Neural cell (in vitro differentiated cells): Measurements from ENCODE around the gene GPR3. TPM values are rescaled to one million over a fixed set of nuclear protein-coding genes. Genes with fewer than 3 reads are reported as not detected.
"Not testable (repeated sequence)": the region's sequence is repeated elsewhere in the genome, so short reads cannot be mapped to it uniquely, and the experiment has no call there.

ENCODE experiments used
- H2AFZ ChIP-seq: fragments of 200-600, 300-800 bp; sonication (generic), shearing (Covaris generic); 2 replicates; pipeline ENCODE4 v1.6.0; 2014; ENCODE audit warnings: low read depth, mild to moderate bottlenecking, antibody characterized with exemption, low read length, moderate library complexity
- H3F3A ChIP-seq: fragments of 200-600 bp; shearing (Covaris generic); 2 replicates; pipeline ENCODE4 v1.6.1; 2016; ENCODE audit warnings: mild to moderate bottlenecking, moderate library complexity, mixed read lengths, antibody characterized with exemption, low read length; ENCODE audit not compliant: insufficient read depth, poor library complexity, severe bottlenecking
- H3K27ac ChIP-seq: fragments of 200-600, 300-800 bp; sonication (generic), shearing (Covaris generic); 2 replicates; pipeline ENCODE4 v1.5.1; 2014; ENCODE audit warnings: mild to moderate bottlenecking, low read length, moderate library complexity
- H3K27me3 ChIP-seq: fragments of 300-800, 200-600 bp; sonication (generic), shearing (Covaris generic); 2 replicates; pipeline ENCODE4 v1.6.0; 2014; ENCODE audit warnings: mild to moderate bottlenecking, low read depth, low read length, moderate library complexity; ENCODE audit not compliant: insufficient read depth
- H3K36me3 ChIP-seq: fragments of 300-800, 200-600 bp; sonication (generic), shearing (Covaris generic); 2 replicates; pipeline ENCODE4 v1.5.1; 2014; ENCODE audit warnings: mild to moderate bottlenecking, antibody characterized with exemption, low read length, moderate library complexity; ENCODE audit not compliant: insufficient read depth
- H3K4me2 ChIP-seq: fragments of 300-800, 200-600 bp; sonication (generic), shearing (Covaris generic); 2 replicates; pipeline ENCODE4 v1.6.0; 2014; ENCODE audit warnings: mild to moderate bottlenecking, low read length
- H3K4me3 ChIP-seq: fragments of 300-800, 200-600 bp; sonication (generic), shearing (Covaris generic); 2 replicates; pipeline ENCODE4 v1.5.1; 2014; ENCODE audit warnings: mild to moderate bottlenecking, low read length, moderate library complexity
- H3K79me2 ChIP-seq: fragments of 200-600 bp; shearing (Covaris generic); replicated peaks from 2 replicates; pipeline ENCODE4 v1.6.0; 2014; ENCODE audit warnings: mild to moderate bottlenecking, low read length, moderate library complexity; ENCODE audit not compliant: insufficient read depth
- H3K9ac ChIP-seq: fragments of 300-800, 200-600 bp; sonication (generic), shearing (Covaris generic); 2 replicates; pipeline ENCODE4 v1.6.1; 2016; ENCODE audit warnings: mild to moderate bottlenecking, low read length, mixed read lengths
- H3K9me2 ChIP-seq: fragments of 200-600 bp; shearing (Covaris generic); 2 replicates; pipeline ENCODE4 v1.6.1; 2016; ENCODE audit warnings: mild to moderate bottlenecking, low read length, mixed read lengths; ENCODE audit not compliant: insufficient read depth
- H3K9me3 ChIP-seq: fragments of 200-600, 300-800 bp; sonication (generic), shearing (Covaris generic); 2 replicates; pipeline ENCODE4 v1.6.1; 2016; ENCODE audit warnings: mild to moderate bottlenecking, mixed run types, low read length, moderate library complexity, mixed read lengths
- H4K20me1 ChIP-seq: fragments of 200-600 bp; shearing (Covaris generic); 2 replicates; pipeline ENCODE4 v1.6.1; 2016; ENCODE audit warnings: mild to moderate bottlenecking, mixed run types; ENCODE audit not compliant: insufficient read depth
- EP300 ChIP-seq: fragments of 450-650 bp; conservative IDR thresholded peaks from 2 replicates; pipeline ENCODE4 v1.6.1; 2014; ENCODE audit warnings: antibody characterized with exemption, mild to moderate bottlenecking, moderate library complexity; ENCODE audit not compliant: poor library complexity, severe bottlenecking
- EZH2 ChIP-seq: fragments of 200-600, 300-800 bp; shearing (Covaris generic), sonication (generic); IDR thresholded peaks from 2 replicates; pipeline ENCODE4 v1.6.1; 2014; ENCODE audit warnings: antibody characterized with exemption, low read length, borderline replicate concordance, mild to moderate bottlenecking; ENCODE audit not compliant: insufficient read depth, poor library complexity, severe bottlenecking
- MXI1 ChIP-seq: fragments of 450-650 bp; conservative IDR thresholded peaks from 2 replicates; pipeline ENCODE4 v1.6.1; 2014; ENCODE audit warnings: antibody characterized with exemption, mild to moderate bottlenecking; ENCODE audit not compliant: poor library complexity, severe bottlenecking
- POLR2AphosphoS5 ChIP-seq: IDR thresholded peaks from 2 replicates; pipeline ENCODE4 v1.6.1; 2012
- RAD21 ChIP-seq: fragments of 450-650 bp; conservative IDR thresholded peaks from 2 replicates; pipeline ENCODE4 v1.6.1; 2014; ENCODE audit warnings: antibody characterized with exemption, mild to moderate bottlenecking, moderate library complexity
- SMC3 ChIP-seq: fragments of 450-650 bp; conservative IDR thresholded peaks from 2 replicates; pipeline ENCODE4 v1.6.1; 2014; ENCODE audit warnings: antibody characterized with exemption, mild to moderate bottlenecking, moderate library complexity; ENCODE audit not compliant: poor library complexity
- TAF1 ChIP-seq: IDR thresholded peaks from 2 replicates; pipeline ENCODE4 v1.6.1; 2012; ENCODE audit warnings: low read depth
- polyA plus RNA-seq: library from polyadenylated mRNA; depleted of rRNA; stranded (reverse); fragments of >200 nt; gene quantifications from 2 replicates; pipeline ENCODE4 v1.2.3, GENCODE V29; 2014
- TF ChIP-seq, protein P1 (sequence below): fragments of 450-650 bp; IDR thresholded peaks from 2 replicates; pipeline ENCODE4 v1.5.1; 2014; ENCODE audit warnings: antibody characterized with exemption, mild to moderate bottlenecking, moderate library complexity; ENCODE audit not compliant: poor library complexity, severe bottlenecking
- TF ChIP-seq, protein P2 (sequence below): IDR thresholded peaks from 2 replicates; pipeline ENCODE4 v1.6.1; 2012; ENCODE audit warnings: borderline replicate concordance

The GPR3 gene
- polyA plus RNA-seq, 1 donor from 2014 or later, result 0.54 TPM

DNA sequence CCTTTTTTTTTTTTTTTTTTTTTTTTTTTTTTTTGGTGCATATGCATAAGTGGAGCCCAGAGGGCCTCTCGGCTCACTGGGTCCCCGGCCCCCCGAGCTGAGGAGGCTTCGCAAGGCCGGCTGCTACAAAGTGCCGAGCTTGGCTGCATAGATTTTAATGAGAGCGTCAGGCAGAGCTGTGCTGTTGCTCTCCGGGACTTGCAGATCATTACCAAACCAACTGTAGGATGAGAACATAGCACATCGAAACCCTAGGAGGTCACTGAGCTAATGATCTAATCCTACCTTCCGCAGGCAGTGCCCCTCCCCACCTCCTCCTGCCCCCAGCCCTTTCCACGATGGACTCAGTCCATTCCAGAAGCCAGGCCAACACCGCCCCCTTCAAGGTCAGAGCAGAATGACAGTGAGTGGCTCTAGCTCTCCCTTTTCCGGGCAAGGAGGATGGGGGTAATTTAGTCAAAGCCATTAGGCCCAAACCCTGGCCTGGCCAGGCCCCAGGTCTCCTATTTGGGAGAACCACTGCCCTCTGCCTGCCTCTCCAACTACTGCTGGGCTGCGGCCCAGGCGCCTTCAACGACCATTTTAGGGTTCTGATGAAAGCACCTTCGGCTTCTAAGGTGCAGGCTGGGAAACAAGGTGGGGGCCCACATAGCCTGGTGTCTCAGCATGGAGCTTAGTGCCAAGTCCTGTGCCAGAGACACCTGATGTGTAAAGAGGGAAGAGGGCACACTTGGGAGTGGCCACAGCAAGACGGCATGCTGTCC lies 13.4 kb downstream of the GPR3 start:
- not testable (repeated sequence) for H3F3A ChIP-seq, H2AFZ ChIP-seq, H3K9me3 ChIP-seq, H4K20me1 ChIP-seq, H3K4me3 ChIP-seq, H3K4me2 ChIP-seq, H3K79me2 ChIP-seq, H3K27me3 ChIP-seq, H3K36me3 ChIP-seq, H3K9me2 ChIP-seq
- Histone ChIP-seq H3K27ac (peak overlapping the region; percentile 56), H3K9ac (peak overlapping the region; percentile 45)
- TF ChIP-seq, protein P1, sequence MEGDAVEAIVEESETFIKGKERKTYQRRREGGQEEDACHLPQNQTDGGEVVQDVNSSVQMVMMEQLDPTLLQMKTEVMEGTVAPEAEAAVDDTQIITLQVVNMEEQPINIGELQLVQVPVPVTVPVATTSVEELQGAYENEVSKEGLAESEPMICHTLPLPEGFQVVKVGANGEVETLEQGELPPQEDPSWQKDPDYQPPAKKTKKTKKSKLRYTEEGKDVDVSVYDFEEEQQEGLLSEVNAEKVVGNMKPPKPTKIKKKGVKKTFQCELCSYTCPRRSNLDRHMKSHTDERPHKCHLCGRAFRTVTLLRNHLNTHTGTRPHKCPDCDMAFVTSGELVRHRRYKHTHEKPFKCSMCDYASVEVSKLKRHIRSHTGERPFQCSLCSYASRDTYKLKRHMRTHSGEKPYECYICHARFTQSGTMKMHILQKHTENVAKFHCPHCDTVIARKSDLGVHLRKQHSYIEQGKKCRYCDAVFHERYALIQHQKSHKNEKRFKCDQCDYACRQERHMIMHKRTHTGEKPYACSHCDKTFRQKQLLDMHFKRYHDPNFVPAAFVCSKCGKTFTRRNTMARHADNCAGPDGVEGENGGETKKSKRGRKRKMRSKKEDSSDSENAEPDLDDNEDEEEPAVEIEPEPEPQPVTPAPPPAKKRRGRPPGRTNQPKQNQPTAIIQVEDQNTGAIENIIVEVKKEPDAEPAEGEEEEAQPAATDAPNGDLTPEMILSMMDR, result peak; percentile 39
- peak; percentile 16 for TF ChIP-seq POLR2AphosphoS5

DNA sequence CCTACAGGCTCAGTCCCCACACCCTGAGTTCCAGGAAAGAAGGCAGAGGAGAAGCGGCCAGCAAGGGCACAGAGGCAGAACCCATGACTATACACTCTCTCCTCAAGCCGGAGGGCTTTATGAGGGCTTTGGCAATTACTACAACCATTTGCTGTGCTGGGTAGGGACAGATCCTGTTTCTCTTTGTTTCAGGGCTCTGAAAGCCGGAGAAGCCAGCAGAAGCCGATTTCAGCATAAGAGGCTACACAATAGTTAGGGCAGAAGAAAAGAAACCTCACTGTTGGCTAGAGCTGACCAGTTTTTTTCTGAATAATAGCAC lies 13.9 kb downstream of the GPR3 start:
- peaks cover 4% of the 10 kb centered on the region for H3K36me3 ChIP-seq
- H3K9me3 ChIP-seq, result no peaks in the 10 kb centered on the region
- TF ChIP-seq MXI1, result no peak
- TF ChIP-seq SMC3, result no peak
- no peak for TF ChIP-seq EP300
- no peak for TF ChIP-seq POLR2AphosphoS5
- TF ChIP-seq, protein P1, result no peak
- no peak for TF ChIP-seq TAF1
- no peak for TF ChIP-seq RAD21
- no peak for TF ChIP-seq EZH2
- TF ChIP-seq, protein P2, sequence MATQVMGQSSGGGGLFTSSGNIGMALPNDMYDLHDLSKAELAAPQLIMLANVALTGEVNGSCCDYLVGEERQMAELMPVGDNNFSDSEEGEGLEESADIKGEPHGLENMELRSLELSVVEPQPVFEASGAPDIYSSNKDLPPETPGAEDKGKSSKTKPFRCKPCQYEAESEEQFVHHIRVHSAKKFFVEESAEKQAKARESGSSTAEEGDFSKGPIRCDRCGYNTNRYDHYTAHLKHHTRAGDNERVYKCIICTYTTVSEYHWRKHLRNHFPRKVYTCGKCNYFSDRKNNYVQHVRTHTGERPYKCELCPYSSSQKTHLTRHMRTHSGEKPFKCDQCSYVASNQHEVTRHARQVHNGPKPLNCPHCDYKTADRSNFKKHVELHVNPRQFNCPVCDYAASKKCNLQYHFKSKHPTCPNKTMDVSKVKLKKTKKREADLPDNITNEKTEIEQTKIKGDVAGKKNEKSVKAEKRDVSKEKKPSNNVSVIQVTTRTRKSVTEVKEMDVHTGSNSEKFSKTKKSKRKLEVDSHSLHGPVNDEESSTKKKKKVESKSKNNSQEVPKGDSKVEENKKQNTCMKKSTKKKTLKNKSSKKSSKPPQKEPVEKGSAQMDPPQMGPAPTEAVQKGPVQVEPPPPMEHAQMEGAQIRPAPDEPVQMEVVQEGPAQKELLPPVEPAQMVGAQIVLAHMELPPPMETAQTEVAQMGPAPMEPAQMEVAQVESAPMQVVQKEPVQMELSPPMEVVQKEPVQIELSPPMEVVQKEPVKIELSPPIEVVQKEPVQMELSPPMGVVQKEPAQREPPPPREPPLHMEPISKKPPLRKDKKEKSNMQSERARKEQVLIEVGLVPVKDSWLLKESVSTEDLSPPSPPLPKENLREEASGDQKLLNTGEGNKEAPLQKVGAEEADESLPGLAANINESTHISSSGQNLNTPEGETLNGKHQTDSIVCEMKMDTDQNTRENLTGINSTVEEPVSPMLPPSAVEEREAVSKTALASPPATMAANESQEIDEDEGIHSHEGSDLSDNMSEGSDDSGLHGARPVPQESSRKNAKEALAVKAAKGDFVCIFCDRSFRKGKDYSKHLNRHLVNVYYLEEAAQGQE, result no peak
- no peak overlapping the region for H3K4me2 ChIP-seq
- H2AFZ ChIP-seq, result no peak overlapping the region
- no peaks in the 10 kb centered on the region for H4K20me1 ChIP-seq
- peak overlapping the region; percentile 56 for H3K27ac ChIP-seq
- no peaks in the 10 kb centered on the region for H3F3A ChIP-seq
- H3K4me3 ChIP-seq, result no peak overlapping the region
- H3K9ac ChIP-seq, result peak overlapping the region; percentile 45
- H3K79me2 ChIP-seq, result no peaks in the 10 kb centered on the region
- no peaks in the 10 kb centered on the region for H3K27me3 ChIP-seq
- H3K9me2 ChIP-seq, result no peaks in the 10 kb centered on the region

DNA sequence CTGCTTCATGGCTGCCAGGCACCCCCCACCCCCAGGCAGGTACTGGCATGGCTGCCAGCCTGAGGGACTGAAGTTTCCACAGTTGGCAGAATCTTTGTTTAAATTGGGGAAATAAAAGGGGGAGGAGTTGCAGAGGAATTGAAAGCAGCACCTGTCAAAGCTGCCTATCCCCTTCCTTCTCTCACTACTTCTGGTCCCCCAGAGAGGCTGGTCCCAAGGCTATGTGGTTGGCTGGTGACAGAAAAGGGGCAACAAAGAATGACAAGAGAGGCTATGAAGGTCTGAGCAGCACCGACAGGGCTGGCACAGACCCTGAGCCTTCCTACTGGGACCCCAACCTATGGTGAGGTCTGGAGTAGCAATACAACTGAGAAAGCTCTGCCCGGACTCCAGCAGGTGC lies 14.4 kb downstream of the GPR3 start:
- not testable (repeated sequence) for H3K36me3 ChIP-seq, H4K20me1 ChIP-seq, H3F3A ChIP-seq, H3K4me3 ChIP-seq, H2AFZ ChIP-seq, H3K9ac ChIP-seq, H3K9me2 ChIP-seq, H3K27me3 ChIP-seq, H3K9me3 ChIP-seq, H3K4me2 ChIP-seq, H3K79me2 ChIP-seq
- peak overlapping the region; percentile 56 for H3K27ac ChIP-seq
